Caki2 (cell line): Measurements from ENCODE around the gene PIK3R5. TPM values are rescaled to one million over a fixed set of nuclear protein-coding genes. Genes with fewer than 3 reads are reported as not detected.
A peak's percentile ranks its signal among the peaks of the same experiment; 100 is the strongest.

Experiments
- DNase-seq: peaks from one replicate; pipeline ENCODE4 v3.0.0-alpha.2; 2015; ENCODE audit warnings: low read depth
- in situ Hi-C: cut with HindIII; loops from 2 replicates; pipeline ENCODE4 v1.10.0; 2016; ENCODE audit warnings: low sequenced_read_pairs, low pct_unique_long_range_greater_than_20kb, mixed read lengths
- total RNA-seq: library from RNA; depleted of rRNA; stranded (reverse); fragments of >200 nt; shearing (Covaris generic); gene quantifications from 2 replicates; pipeline ENCODE4 v1.2.3, GENCODE V29; 2014; ENCODE audit warnings: low replicate concordance

PIK3R5 gene
- total RNA-seq, 1 experiment from 2014 or later = 3.1 TPM

DNA sequence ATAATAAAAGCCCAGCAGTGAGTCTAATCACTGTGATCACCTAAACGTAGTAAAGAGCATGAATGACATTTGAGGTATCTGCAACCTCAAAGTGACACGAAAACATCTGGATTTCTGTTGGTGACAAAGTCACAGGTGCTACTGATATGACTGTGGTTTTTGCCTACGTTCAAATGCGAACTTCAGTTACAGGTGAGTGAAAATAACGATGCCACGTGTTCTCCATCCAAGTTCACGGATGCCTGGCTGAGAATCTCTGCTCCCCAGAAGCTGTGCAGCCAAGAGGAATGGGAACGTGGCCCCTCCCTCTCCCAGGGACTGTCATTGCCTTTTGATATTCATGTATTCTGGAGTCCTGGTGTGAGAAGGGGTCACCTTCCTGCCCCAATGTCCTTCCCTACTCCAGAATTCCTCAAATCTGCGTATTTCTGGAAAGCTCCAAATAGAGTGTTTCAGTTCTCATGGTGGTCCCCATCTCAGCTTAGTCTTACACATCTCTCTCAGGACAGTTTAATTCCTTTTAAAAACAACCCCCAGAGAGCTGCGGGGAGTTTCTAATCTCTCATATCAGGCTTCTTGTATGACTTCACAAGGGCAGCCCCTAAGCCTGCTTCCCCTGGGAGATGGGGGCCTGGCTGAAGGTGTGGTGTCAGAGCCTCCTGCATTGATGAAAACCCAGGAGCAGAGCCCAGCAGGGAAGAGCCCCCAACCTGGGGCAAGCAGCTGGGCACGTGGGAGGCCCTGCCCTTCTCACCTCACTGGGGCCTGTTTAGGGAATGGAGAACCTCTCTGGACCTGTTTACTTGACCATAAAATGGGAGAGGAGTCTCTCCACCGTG, 25.8 kb downstream of the PIK3R5 start:
- DNase-seq = no peak
- in situ Hi-C loops = no loop called here

DNA sequence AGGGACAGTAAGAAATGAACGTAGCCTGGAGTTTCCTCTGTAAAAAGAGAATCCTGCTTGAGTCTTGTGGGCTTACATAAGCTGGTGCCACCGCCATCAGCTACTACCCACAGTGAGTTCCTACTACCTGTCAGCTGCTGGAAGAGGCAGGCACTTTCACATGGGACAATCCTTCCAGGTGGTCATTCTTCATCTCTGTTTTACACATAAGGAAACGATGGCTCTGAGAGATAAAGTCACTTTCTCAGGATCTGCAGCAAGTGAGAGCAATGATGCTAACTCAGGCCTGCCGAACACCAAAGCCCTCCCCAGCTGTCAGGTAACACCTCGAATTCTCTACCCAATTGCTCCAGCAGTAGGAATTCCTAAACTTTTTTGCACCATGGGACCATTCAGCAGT, 26.6 kb downstream of the PIK3R5 start:
- in situ Hi-C loops = no loop called here
- DNase-seq = no peak

DNA sequence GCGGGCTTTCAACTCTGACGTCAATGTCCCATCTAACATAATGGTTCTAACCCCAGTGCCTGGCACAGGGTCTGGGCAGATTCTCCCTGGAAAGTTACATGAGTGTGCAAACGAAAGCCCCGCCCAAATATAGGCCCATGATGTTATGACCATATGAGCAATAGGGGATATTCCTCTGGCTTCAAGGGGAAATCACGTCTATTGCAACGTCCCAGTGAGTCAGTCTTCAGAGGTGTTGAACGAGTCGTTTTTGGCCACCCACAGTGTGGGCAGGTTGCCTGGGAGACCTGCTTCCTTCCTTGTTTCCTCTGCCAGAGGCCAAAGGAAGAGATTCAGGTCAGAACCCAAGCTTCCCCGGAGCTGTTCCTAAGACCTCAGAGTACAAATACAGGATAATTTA, 30.3 kb downstream of the PIK3R5 start:
- in situ Hi-C loops = no loop called here

DNA sequence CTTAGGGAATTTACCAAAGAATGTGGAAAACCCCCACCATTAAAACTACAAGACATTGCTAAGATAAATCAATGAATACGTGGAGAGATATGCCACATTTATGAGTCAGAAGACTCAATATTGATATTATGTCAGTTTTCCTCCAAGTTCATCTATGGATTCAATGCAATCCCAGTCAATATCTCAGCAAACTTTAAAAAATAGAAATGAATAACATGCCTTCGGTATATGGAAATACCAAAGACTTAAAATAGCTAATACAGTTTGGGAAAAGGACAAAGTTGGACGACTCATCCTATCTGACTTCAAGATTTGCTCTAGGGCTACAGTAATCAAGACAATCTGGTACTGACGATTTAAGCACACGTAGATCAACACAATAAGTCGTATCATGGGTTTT, 31.2 kb downstream of the PIK3R5 start:
- DNase-seq = no peak
- in situ Hi-C loops = no loop called here

More for the DNA sequence above, 30.3 kb downstream of the PIK3R5 start:
- no peak for DNase-seq

DNA sequence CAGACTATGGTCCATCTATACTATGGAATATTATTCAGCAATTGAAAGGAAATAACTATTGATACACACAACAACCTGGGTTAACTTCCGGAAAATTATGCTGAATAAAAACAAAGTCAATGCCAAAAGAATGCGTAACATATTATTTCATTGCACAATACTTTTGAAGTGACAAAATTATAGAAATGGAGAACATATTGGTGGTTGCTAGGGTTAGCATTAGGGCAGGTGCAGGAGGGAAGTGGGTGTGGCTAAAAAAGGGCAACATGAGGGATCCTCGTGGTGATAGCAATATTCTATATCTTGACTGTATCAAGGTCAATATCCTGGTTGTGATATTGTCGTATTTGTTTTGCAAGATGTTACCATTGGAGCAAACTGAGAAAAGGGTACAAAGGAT, 34.9 kb downstream of the PIK3R5 start:
- no peak for DNase-seq
- in situ Hi-C loops = no loop called here

DNA sequence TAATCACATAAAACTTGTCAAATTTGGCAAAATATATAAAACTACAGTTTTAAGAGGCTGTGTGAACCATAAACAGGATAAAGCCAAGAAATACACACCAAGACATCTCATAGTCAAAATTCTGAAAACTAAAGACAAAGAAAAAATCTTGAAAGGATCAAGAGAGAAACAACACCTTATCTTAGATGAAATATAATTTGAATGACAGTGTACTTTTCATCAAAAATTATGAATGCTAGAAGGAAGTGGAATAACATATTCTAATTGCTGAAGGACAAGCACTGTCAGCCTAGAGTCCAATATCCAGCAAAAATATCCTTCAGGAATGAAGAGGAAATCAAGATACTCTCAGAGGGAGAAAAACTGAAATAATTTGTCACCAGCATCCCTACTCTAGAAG, 37.2 kb downstream of the PIK3R5 start:
- in situ Hi-C loops = no loop called here

DNA sequence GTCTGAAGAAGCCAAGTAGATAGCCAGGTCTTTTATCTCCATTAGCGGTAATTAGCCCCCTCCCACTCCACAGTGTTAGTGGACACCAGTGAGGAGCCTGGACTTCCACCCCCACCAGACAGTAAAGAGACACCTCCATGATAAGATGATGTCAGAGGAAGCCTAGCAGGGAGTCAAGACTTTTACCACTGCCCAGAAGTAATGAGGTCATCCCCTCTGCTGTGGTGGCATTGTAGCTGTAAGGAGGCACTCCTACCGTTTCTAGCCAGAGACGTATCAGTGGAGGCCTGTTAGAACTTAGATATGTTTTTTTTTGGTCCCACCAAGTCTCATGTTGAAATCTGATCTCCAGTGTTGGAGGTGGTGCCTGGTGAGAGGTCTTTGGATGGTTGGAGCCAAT, 38.1 kb downstream of the PIK3R5 start:
- in situ Hi-C loops = no loop called here
- no peak for DNase-seq

More for the DNA sequence above, 37.2 kb downstream of the PIK3R5 start:
- no peak for DNase-seq

DNA sequence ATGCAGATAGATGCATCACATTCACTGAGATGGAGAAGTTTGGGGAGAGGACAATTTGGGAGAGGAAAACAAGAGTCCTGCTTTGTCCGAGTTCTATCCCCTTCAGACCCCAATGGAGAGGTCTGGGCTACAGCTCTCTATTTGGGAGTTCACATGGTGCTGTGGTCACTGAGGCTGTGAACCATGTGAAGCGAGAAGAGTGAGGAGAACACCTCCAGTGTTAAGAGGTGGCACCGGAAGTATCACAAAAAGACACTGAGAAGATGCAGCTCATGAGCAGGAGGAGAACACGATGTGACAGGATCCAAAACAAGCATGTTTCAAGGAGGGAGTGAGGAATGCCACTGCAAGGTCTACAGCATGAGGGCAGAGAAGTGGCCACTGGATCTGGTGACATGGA, 39.7 kb downstream of the PIK3R5 start:
- in situ Hi-C loops = no loop called here

DNA sequence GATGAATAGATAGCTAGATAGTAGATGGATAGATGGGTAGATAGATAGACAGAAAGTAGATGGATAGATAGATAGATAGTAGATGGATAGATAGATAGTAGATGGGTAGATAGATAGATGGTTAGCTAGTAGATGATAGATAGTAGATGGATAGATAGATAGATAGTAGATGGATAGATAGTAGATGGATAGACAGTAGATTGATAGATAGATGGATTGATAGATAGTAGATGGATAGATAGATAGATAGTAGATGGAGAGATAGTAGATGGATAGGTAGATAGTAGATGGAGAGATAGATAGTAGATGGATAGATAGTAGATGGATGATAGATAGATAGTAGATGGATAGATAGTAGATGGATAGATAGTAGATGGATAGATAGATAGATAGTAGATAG, 40.4 kb downstream of the PIK3R5 start:
- in situ Hi-C loops = no loop called here
- DNase-seq = no peak

More for the DNA sequence above, 39.7 kb downstream of the PIK3R5 start:
- no peak for DNase-seq

DNA sequence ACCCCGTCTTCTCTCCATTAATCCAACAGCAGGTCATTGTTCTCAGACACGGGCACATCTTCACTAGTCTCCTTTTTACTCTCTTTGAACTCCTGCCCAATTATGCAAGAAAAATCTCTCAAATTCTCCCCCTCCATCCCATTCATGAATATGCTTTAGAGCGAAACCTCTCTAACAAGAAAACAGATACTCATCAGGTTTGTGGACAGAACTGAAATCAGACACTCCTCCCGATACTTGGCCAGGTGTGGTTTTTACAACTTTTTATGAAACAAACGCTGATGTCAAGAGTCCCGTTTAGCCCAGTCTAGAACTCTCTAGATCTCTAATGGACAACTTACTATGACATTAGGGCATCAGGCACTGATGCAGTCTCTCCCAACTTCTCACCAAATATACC, 40.9 kb downstream of the PIK3R5 start:
- DNase-seq = no peak
- in situ Hi-C loops = no loop called here

DNA sequence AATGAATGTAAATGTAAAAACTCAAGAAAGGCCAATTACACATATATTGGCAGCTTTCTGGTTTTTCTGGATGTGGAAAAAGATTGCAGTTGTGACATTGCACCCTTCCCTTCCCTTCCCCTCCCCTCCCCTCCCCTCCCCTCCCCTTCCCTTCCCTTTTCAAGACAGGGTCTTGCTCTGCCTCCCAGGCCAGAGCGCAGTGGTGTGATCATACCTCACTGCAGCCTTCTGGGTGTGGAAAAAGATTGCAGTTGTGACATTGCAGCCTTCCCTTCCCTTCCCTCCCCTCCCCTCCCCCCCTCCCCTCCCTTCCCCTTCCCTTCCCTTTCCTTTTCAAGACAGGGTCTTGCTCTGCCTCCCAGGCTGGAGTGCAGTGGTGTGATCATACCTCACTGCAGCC, 41.7 kb downstream of the PIK3R5 start:
- DNase-seq = no peak
- in situ Hi-C loops = no loop called here

DNA sequence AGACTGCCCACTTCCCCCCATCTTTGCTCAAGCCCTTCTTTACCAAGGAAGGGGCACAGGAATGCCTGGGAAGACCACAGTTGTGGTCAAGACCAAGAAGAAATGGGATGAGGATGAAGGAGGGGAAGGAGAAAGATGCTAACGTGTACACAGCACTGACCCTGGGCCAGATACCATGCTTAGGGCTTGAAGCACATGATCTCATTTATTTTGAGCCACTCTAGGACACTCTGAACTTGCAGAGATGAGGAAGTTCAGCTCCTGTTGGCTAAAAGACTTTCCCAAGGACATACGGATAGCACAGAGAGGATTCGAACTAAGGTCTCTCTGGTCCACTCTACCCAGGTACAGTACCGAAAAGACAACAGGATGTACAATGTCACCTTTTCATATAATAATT, 42.6 kb downstream of the PIK3R5 start:
- in situ Hi-C loops = no loop called here
- no peak for DNase-seq

DNA sequence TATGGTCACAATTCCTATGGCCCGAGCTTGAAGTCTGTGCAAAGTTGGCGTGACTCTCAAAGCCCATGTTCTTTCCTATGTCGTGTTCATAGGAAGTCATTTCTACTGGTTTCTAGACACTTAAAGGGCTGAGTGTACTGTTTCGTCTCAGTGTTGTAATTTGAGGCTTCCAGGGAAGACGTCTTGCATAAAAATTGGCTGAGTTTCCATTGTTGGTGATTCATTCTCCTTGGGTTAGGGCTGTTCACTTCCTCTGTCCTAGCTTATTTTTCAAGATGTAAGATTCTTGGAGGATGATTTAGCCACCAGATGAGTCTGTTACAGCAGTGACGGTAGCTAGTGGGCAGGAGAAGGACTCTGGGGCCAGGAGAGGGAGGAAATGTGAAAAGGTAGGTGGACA, 43.1 kb downstream of the PIK3R5 start:
- in situ Hi-C loops = no loop called here

DNA sequence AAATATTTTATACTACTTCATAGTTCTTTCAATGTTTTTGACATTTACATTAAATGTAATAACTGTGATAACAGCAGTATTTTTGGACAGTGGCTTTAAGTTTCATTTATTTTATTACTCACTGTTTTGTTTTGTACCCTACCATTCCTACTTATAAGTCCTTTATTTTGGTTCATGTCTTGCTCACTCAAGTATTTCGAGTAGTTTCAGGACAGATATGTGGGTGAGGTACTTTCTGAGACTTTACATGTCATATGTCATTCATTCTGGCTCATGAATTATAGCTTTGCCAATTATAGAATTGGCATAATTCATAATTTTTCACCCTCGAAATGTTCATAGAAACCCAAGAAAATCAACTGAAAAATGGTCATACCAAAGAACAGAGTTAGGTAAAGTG, 44.4 kb downstream of the PIK3R5 start:
- in situ Hi-C loops = no loop called here
- DNase-seq = no peak

More for the DNA sequence above, 43.1 kb downstream of the PIK3R5 start:
- peak; percentile 27 for DNase-seq

DNA sequence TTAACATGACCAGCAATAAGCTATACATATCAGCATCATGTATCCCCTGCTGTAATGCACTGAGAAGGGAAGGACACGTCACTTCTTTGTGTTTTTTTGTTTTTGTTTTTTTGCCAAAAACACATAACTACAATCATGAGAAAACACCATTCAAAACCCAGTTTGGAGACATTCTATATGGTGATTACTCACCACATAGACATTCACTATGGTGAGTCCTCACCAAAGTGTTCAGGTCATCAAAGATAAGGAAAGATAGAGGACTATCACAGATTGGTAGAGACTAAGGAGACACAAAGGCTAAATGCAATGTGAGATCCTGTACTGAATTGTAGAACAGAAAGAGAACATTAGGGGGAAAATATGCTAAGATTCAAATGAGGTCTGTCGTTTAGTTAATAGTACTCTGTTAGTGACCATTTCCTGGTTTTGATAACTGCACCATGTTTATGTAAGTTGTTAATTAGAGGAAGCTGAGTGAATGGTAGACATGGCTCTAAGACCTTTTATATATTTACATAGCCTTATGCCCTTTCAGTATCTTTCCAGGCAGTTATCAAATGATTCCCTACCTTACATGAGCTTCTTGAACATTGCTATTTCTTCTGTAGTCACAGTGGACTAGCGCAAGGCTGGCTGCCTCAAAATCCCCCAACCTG, 46.6 kb downstream of the PIK3R5 start:
- in situ Hi-C loops = no loop called here
- DNase-seq = no peak

DNA sequence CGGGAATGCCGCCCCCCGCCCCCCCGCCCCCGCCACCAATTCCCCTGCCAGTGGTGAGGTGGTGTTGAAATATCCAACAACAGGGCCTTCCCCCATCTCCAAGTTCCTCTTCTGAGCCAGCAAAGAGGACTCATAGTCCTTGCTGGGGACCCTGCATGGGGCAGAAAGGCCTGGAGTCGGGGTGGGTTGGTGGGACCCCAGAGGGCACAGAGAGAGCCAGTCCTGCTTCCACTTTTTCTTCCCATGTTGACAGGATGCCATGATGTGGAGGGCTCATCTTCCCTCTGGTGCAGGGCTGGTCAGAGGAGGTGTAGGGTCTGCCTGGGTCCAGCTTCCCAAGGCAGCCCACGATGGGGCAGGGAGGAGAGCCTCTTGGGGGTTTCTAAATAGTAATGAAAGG, 49.0 kb downstream of the PIK3R5 start:
- DNase-seq = no peak
- in situ Hi-C loops = no loop called here

DNA sequence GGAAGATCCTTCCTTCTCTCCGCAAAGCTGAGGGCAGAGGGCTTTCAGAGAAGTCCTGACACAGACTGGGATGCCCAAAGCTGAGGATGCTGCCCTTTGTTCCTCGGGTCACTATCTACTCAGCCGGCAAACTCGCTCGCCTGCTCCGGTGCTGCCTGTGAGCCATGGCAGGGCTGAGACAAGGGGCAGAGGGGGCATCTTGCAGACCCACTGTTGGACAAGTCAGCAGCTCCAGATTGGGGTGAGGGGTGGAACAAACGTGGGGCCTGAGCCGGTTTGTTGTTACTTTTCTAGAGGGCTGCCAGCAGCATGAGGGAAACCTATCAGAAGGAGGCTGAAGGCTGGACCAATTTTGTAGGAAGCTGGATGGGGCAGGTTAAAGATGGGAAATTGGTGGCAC, 51.0 kb downstream of the PIK3R5 start:
- in situ Hi-C loops = no loop called here

DNA sequence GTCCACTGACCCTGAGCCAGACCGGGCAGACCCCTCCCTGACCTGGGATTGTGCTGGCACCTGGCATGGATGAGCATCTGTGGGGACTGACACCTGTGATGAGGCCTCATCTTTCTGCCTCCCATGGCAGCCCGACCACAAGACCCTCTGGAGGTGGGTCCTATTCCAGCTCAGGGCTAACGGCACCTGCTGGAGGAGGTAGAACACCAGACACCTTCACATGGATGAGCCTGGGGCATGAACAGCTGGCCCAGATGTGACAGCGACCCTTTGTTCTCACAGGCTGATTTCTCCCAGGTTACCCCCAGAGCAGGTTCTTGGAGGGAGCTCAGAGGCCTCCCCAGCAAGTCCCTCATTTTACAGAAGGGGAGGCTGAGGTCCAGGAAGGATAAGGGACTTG, 51.6 kb downstream of the PIK3R5 start:
- in situ Hi-C loops = no loop called here
- DNase-seq = no peak

More for the DNA sequence above, 51.0 kb downstream of the PIK3R5 start:
- DNase-seq = no peak

DNA sequence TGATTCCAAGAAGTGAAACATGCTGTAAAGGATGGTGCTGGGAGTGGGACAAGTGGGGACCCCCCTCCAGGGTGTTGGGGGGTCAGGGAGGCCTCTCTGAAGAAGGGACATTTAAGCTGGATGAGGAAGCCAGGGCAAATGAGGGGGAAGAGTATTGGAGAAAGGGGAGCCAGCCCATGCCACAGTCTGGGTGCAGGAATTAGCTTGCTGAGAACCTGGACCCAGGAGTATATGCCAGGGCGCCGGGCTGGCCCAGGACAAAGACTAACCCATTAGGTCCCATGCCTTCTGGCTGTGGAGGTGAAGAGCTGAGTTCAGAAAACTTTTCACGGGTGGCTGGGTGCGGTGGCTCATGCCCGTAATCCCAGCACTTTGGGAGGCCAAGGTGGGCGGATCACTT, 52.4 kb downstream of the PIK3R5 start:
- in situ Hi-C loops = no loop called here
- DNase-seq = no peak
